UCSD-AML1 (cell line): Measurements from ENCODE around the gene TAS1R3.

Source experiments
- DNase-seq: peaks from one replicate; lab custom pipeline; 2025; ENCODE audit not compliant: unreplicated experiment; lab: John Stamatoyannopoulos, UW

The TAS1R3 gene

DNA sequence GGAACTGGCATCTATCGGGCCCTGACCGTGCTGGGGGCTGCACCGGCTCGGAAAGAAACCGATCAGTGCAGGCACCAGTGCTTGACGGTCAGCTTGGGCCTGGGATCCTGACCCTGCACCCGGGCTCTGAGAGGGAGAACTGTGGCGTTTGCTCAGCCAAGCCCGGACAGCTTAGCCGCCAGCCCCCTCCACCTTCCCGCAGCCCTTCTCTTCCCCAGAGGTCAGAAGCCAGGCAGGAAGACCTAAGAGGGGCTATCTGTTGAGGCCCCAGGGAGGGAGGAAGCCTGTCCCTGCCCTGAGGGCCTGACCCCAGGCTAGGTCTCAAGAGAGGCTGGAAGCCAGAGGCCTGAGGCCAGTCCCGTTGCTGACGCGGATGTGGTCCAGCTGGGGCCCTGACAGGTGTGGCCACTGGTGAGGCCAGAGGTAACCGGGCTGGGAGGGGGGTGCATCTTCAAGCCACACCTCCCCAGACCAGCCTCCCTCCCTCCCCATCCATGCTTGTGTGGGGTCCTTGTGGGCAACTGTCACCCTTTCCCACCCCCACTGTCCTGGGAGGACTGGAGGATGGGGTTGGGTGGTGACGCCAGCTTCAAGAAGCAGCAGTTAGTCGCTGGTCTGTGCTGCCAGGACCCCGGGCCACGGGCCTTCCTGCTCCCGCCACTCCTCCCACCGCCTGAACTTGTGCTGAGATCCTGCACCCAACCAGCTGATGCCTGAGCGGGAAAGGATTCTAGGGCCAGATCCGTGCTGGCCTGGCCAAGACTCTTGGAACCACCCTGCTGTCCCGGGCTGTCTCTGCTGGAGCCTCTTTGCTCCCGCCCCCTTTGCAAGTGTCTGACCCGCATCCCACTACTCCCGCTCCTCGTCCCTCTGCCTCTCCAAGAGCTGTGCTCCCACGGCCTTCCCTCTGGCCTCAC lies 20.7 kb downstream of the TAS1R3 start:
- DNase-seq, result no peak

DNA sequence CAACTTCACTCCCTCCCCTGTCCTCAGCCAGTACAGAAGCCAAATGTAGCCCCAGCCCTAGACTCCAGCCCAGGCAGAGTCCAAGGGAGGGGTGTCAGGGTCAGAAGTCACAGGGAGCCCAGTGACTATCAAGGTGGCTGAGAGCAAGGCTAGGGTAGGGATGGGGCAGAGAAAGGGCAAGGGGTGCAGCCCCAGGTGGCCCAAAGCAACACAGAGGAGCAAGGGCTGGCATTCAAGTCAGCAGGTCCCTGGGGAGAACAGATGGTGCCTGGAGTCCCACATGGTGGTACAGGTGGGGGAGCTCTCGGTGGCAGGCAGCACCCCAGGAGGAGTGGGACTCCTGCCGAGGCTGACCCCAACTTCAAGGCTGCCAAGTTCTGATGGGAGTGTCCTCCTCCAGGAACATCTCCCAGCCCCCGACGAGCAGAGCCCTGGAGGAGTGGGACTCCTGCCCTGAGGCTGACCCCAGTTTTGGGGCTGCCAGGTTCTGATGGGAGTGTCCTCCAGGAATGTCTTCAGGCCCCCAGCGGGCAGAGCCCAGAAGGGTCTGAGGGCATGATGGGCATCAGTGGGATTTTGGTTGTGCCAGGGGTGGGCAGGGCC lies 21.8 kb downstream of the TAS1R3 start:
- DNase-seq, result no peak

- DNase-seq, result no peak
Observed at GRCh38 chr1:1353389-1354151, 22.5 kb downstream of the TAS1R3 start.

- DNase-seq, result no peak
Observed at GRCh38 chr1:1354271-1355247, 23.5 kb downstream of the TAS1R3 start.

DNA sequence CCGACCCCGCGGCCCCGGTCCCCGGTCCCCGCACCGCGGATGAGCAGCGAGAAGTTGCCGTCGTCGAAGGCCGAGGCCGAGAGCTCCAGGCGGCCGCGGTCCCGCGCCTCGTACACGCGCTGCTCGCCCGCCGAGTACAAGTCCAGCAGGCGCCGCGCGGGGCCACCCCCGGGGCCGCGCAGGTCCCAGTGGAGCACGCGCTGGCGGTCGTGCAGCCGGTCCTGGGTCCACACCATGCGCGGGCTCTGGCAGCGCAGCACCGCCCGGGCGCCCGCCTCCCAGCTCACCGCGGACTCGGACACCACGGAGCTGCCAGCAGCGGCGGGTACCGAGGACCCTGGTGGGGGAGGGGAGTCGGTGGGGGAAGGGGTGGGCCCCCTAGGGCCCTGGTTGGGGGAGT lies 24.3 kb downstream of the TAS1R3 start:
- DNase-seq, result no peak

GRCh38 chr1:1356166-1356795 lies 25.2 kb downstream of the TAS1R3 start:
- DNase-seq, result no peak

GRCh38 chr1:1356796-1357401 lies 25.8 kb downstream of the TAS1R3 start:
- DNase-seq, result no peak

DNA sequence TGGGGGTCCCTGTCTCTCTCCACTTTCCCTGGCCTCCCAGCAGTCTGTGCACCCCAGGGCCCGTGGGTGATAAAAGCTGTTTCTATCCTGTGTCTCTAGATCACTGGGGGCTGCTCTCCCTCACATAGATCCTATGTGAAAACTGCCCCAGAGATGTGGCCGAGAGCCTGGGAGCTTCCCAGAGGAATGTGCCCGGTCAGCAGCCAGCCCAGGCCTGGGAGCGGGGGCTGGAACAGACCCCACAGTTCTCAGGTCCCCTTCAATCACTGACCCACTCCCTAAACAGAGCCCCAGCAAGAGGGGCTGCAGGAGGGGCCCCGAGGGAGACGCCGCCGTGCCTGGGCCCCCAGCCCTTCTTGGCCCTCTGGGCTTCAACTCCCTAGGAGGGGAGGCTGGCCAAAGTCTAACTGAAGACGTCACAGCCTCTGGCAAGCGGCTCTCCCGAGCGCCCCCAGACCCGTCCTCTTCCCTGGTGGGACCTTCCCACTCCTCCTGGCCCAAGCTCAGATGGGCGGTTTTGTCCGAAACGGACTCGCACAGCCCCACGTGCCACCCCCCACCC lies 26.9 kb downstream of the TAS1R3 start:
- no peak for DNase-seq

DNA sequence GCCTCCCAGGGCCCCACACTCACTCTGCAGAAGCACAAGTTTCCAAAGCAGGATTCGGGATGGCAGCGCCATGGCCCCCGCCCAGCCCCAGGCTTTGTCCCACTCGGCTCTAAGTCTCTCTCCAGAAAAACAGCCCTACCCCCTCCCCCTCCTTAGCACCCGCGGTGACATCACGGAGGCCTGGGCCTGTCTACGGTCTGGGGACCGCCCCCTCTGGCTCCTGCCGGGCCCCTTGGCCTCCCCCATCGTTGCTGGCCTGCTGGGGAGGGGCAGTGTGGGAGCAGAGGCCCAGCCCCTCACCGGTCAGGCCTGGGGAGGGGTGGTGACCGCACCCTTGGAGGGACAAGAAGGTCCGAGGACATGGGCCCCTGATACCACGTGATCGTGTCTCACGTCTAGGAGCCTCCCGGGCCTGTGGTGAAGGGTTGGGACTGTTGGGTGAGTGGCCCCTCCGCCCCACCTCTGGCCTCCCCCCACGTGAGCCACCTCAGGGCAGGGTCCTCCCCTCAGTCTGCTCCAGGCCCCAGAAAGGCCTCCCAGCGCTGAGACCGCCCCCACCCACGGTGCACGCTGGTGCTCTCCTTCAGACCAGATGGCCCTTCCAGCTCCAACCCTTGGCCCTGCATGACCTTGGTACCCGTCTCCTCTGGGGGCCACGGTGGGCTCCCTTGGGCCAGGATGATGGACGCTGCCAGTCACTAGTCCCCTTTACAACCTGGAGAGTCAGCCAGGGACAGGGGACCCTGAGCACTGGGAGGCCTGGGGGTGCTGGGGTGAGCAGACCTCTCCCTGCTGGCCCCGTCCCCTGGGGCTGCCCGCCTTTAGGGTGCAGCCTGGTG lies 27.6 kb downstream of the TAS1R3 start, which contains the start of gene MXRA8:
Gene MXRA8, minus strand, starts transcription at position 123 of the 839 bp plus-strand sequence. Its CDS starts 51 bp downstream, at position 72.
- DNase-seq, result no peak

DNA sequence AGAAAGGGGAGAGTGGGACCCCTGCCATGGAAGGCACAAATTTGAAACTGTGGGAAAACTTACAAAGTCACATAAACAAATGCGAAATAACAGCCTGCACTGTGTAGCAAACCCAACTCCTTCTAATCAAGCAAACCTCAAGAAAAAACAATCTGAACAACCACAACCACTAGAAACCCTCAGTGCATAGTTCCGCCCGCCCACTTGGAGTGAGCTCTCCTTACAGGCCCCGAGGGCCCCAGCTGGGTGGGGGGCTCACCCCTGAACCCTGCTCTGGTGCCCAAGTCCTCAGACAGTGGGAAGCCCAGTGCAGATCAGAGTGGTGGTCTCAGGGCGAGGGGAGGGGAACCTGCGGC lies 28.2 kb downstream of the TAS1R3 start:
- DNase-seq, result no peak

GRCh38 chr1:1359664-1360468 lies 28.8 kb downstream of the TAS1R3 start:
- DNase-seq, result no peak

GRCh38 chr1:1360506-1361169 lies 29.6 kb downstream of the TAS1R3 start:
- no peak for DNase-seq

GRCh38 chr1:1361233-1361981 lies 30.3 kb downstream of the TAS1R3 start:
- DNase-seq, result no peak

- no peak for DNase-seq
Observed at GRCh38 chr1:1361982-1362423, 30.9 kb downstream of the TAS1R3 start.

DNA sequence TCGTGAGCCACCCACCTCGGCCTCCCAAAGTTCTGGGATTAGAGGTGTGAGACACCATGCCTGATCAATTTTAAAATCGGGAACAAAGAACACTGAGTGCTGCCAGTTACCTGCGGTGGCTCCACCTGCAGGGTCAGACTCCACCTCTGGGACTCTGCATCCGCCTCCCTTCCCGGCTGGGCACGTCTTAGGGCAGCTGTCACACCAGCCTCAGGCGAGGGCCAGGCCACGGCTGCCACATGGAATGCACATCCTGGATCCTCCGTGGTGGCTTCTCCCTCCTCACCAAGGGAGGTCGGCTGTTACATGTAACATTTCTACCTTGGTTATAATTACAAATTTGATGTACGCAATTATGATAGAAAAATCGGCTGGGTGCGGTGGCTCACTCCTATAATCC lies 33.2 kb downstream of the TAS1R3 start:
- no peak for DNase-seq
